ENCODE data around the gene PRG3.
A peak's percentile ranks its signal among the peaks of the same experiment; 100 is the strongest.

The PRG3 gene

DNA sequence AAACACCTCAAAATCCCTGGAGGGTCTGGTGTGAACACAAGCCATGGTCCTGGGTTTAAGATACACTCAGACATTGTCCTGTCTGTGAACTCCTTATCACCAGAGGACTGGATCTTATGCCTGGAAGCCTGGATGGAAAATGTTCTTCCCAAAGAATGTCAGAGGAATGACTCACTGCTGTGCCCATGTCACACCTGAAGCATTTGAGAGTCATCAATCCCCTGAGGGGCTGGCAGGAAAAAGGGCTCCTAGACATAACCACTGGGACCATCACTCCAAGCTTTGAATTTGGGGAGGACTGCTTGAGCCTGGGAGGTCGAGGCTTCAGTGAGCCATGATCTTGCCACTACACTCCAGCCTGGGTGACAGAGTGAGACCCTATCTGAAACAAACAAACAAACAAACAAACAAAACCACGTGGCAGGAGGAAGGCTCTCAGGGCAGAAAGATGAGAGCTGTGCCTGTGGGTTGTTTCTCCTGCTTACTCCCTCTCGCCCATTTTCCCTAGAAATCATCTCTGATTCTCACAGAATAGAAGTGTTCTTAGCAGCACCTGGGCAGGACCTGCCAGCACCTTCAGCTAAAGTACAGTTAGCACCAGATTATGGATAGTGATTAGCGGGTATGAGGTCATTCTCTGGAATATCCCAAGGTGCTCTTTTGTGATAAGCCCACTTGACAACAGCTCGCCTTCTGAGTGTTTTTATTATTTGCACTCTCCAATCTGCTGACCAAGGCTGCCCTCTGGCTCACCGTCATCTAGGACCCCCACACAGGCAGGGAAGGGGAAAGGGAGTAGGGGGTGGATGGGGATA is 21.4 kb upstream of the PRG3 start:
- H3K9ac ChIP-seq (ENCODE audit: low read length), result no peak overlapping the region
- H3K4me2 ChIP-seq (ENCODE audit: low read length), result no peak overlapping the region
- peaks cover 44% of the 10 kb centered on the region for H3K36me3 ChIP-seq (replicated peaks; ENCODE audit: low read depth, low read length)
- peaks cover 57% of the 10 kb centered on the region for H3K4me1 ChIP-seq (ENCODE audit: low read length)
- H3K4me3 ChIP-seq (ENCODE audit: low read length), result no peak overlapping the region
- H3K9me3 ChIP-seq (ENCODE audit: insufficient read depth, low read length), result no peaks in the 10 kb centered on the region
- H2AFZ ChIP-seq (ENCODE audit: low read depth, low read length), result no peak overlapping the region
- H3K27ac ChIP-seq (ENCODE audit: low read length), result no peak overlapping the region
- no peaks in the 10 kb centered on the region for H3K27me3 ChIP-seq (ENCODE audit: low read depth, low read length)
- no peaks in the 10 kb centered on the region for H4K20me1 ChIP-seq (ENCODE audit: insufficient read depth, low read length)
- H3K79me2 ChIP-seq (ENCODE audit: low read length), result peaks cover 17% of the 10 kb centered on the region
- no peak for TF ChIP-seq EZH2phosphoT487 (IDR thresholded peaks at IDR 0.05; ENCODE audit: low read depth)
- TF ChIP-seq, protein P1, sequence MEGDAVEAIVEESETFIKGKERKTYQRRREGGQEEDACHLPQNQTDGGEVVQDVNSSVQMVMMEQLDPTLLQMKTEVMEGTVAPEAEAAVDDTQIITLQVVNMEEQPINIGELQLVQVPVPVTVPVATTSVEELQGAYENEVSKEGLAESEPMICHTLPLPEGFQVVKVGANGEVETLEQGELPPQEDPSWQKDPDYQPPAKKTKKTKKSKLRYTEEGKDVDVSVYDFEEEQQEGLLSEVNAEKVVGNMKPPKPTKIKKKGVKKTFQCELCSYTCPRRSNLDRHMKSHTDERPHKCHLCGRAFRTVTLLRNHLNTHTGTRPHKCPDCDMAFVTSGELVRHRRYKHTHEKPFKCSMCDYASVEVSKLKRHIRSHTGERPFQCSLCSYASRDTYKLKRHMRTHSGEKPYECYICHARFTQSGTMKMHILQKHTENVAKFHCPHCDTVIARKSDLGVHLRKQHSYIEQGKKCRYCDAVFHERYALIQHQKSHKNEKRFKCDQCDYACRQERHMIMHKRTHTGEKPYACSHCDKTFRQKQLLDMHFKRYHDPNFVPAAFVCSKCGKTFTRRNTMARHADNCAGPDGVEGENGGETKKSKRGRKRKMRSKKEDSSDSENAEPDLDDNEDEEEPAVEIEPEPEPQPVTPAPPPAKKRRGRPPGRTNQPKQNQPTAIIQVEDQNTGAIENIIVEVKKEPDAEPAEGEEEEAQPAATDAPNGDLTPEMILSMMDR (IDR thresholded peaks at IDR 0.05; ENCODE audit: low read depth, low read length), result no peak

DNA sequence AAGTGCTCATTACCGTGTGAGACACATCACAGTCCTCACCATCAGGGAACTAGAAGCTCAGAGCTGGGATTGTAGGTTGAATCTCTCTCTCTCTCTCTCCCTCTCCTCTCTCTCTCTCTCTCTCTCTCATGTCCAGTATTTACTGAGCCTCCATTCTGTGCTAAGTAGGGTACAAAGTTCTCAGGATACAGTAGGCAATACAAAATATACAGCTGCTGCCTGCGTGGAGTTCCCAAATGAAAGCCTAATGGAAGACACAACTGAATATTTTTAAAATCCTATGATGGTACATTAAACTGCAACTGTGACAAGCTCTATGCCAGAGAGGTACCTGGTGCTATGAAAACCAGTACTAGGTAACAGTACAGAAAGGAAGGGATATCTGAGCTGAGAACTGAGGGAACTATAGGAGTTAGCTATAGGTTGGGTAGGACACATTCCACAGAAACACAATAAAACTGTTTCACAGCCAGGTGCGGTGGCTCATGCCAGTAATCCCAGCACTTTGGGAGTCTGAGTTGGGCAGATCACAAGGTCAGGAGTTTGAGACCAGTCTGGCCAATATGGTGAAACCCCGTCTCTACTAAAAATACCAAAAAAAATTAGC is 19.1 kb upstream of the PRG3 start:
- H3K9me3 ChIP-seq (ENCODE audit: insufficient read depth, low read length), result no peaks in the 10 kb centered on the region
- H3K36me3 ChIP-seq (replicated peaks; ENCODE audit: low read depth, low read length), result peaks cover 27% of the 10 kb centered on the region
- no peak overlapping the region for H3K27ac ChIP-seq (ENCODE audit: low read length)
- TF ChIP-seq, protein P1 (IDR thresholded peaks at IDR 0.05; ENCODE audit: low read depth, low read length), result no peak
- no peak for TF ChIP-seq EZH2phosphoT487 (IDR thresholded peaks at IDR 0.05; ENCODE audit: low read depth)
- no peaks in the 10 kb centered on the region for H3K27me3 ChIP-seq (ENCODE audit: low read depth, low read length)
- H3K4me2 ChIP-seq (ENCODE audit: low read length), result no peak overlapping the region
- H3K79me2 ChIP-seq (ENCODE audit: low read length), result peaks cover 3% of the 10 kb centered on the region
- H2AFZ ChIP-seq (ENCODE audit: low read depth, low read length), result no peak overlapping the region
- no peaks in the 10 kb centered on the region for H4K20me1 ChIP-seq (ENCODE audit: insufficient read depth, low read length)
- H3K4me3 ChIP-seq (ENCODE audit: low read length), result no peak overlapping the region
- peaks cover 43% of the 10 kb centered on the region for H3K4me1 ChIP-seq (ENCODE audit: low read length)
- no peak overlapping the region for H3K9ac ChIP-seq (ENCODE audit: low read length)

DNA sequence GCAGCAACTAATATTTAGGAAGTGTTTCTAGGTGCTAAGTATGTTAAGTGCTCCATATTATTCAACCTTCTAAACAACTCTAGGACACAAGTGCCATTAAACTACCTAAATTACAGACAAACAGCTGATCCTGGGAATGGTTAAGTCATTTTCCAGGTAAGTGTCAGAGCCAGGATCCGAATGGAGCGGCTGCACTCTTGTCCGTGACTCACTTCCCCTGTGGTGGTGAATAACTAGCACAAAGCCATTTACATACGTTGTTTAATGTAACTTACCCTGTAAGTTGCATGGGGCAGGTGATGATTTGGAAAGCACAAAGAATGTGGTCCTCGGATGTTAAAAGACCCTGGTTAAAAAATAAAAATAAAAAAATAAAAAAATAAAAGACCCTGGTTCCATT is 18.3 kb upstream of the PRG3 start:
- no peak overlapping the region for H2AFZ ChIP-seq (ENCODE audit: low read depth, low read length)
- no peaks in the 10 kb centered on the region for H4K20me1 ChIP-seq (ENCODE audit: insufficient read depth, low read length)
- H3K9me3 ChIP-seq (ENCODE audit: insufficient read depth, low read length), result no peaks in the 10 kb centered on the region
- no peak overlapping the region for H3K9ac ChIP-seq (ENCODE audit: low read length)
- no peak overlapping the region for H3K27ac ChIP-seq (ENCODE audit: low read length)
- TF ChIP-seq, protein P1 (IDR thresholded peaks at IDR 0.05; ENCODE audit: low read depth, low read length), result no peak
- TF ChIP-seq EZH2phosphoT487 (IDR thresholded peaks at IDR 0.05; ENCODE audit: low read depth), result no peak
- H3K4me1 ChIP-seq (ENCODE audit: low read length), result peaks cover 34% of the 10 kb centered on the region
- peaks cover 19% of the 10 kb centered on the region for H3K36me3 ChIP-seq (replicated peaks; ENCODE audit: low read depth, low read length)
- H3K4me3 ChIP-seq (ENCODE audit: low read length), result no peak overlapping the region
- H3K4me2 ChIP-seq (ENCODE audit: low read length), result no peak overlapping the region
- H3K27me3 ChIP-seq (ENCODE audit: low read depth, low read length), result no peaks in the 10 kb centered on the region
- H3K79me2 ChIP-seq (ENCODE audit: low read length), result no peaks in the 10 kb centered on the region

DNA sequence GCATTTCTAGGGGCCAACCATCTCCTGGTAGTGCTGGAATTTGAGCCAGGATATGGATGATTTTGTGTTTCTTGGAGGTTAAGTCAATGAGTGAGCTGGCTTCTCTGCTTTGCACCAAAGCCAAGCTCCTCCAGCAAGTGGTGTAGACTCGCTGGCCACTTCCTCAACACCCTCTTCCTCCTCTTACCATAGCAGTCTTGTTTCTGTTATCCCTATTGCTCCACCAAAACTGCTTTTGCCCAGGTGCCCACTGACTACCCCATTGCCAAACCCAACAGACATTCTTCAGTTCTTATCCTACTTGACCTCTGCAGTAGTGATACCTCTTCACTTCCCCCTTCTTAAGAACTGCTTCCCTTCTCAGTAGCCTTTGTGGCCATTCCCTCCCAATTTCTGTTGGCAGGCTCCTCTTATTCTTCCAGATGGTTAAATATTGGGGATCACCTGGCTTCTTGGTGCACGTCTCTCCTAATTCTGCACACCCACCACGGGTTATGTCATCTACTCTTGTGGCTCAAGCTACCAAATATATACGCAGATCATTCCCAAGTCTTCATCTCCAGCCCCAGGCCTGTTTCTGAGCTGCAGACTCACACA is 16.5 kb upstream of the PRG3 start:
- H3K9ac ChIP-seq (ENCODE audit: low read length), result no peak overlapping the region
- no peaks in the 10 kb centered on the region for H4K20me1 ChIP-seq (ENCODE audit: insufficient read depth, low read length)
- H3K4me2 ChIP-seq (ENCODE audit: low read length), result peak overlapping the region; percentile 31
- no peak overlapping the region for H2AFZ ChIP-seq (ENCODE audit: low read depth, low read length)
- H3K27me3 ChIP-seq (ENCODE audit: low read depth, low read length), result no peaks in the 10 kb centered on the region
- TF ChIP-seq EZH2phosphoT487 (IDR thresholded peaks at IDR 0.05; ENCODE audit: low read depth), result no peak
- TF ChIP-seq, protein P1 (IDR thresholded peaks at IDR 0.05; ENCODE audit: low read depth, low read length), result no peak
- peak overlapping the region; percentile 7; the same call in 1 of the 2 replicates for H3K27ac ChIP-seq (ENCODE audit: low read length)
- peaks cover 19% of the 10 kb centered on the region for H3K4me1 ChIP-seq (ENCODE audit: low read length)
- H3K9me3 ChIP-seq (ENCODE audit: insufficient read depth, low read length), result no peaks in the 10 kb centered on the region
- H3K36me3 ChIP-seq (replicated peaks; ENCODE audit: low read depth, low read length), result peaks cover 12% of the 10 kb centered on the region
- H3K79me2 ChIP-seq (ENCODE audit: low read length), result no peaks in the 10 kb centered on the region
- H3K4me3 ChIP-seq (ENCODE audit: low read length), result no peak overlapping the region
